H1 (cell line): ENCODE data around the gene RUNX1. TPM values are rescaled to one million over a fixed set of nuclear protein-coding genes. Genes with fewer than 3 reads are reported as not detected.

ENCODE experiments used
- CTCF ChIA-PET: fragments of 300-600 bp; sonication (Branson Sonifier 250); formaldehyde crosslinking; loops from one replicate; lab custom pipeline; 2021; ENCODE audit not compliant: partially characterized antibody; lab: Charles Lee
- POLR2A ChIA-PET: fragments of 300-600 bp; sonication (Branson Sonifier 250); formaldehyde crosslinking; loops from one replicate; lab custom pipeline; 2021; ENCODE audit warnings: inconsistent platforms; ENCODE audit not compliant: partially characterized antibody; lab: Charles Lee
- DNase-seq, 2 experiments: peaks; one replicate each; pipeline versions ENCODE4 v3.0.0 to v3.0.0-alpha.2; 2010 to 2022; ENCODE audit warnings: low spot score in 2 of 2, low read depth in 1 of 2, mixed read lengths in 1 of 2
- FAIRE-seq: peaks from 2 replicates; lab custom pipeline; 2011; peaks lifted over from hg19 to GRCh38; lab: Jason Lieb, UNC
- H2AFZ ChIP-seq: 2 replicates; pipeline ENCODE4 v1.8.1; 2012; ENCODE audit warnings: low read length, inconsistent platforms
- H2AK5ac ChIP-seq: 2 replicates; pipeline ENCODE4 v1.6.1; 2013; ENCODE audit warnings: low read depth, low read length
- H2BK120ac ChIP-seq: replicated peaks from 2 replicates; pipeline ENCODE3; 2013; ENCODE audit warnings: low read depth, low read length, inconsistent platforms
- H2BK12ac ChIP-seq: 2 replicates; pipeline ENCODE4 v1.6.1; 2013; ENCODE audit warnings: low read depth, low read length
- H2BK15ac ChIP-seq: 2 replicates; pipeline ENCODE4 v1.6.1; 2013; ENCODE audit warnings: low read length
- H2BK20ac ChIP-seq: 2 replicates; pipeline ENCODE4 v1.6.1; 2013; ENCODE audit warnings: low read length
- H2BK5ac ChIP-seq: 2 replicates; pipeline ENCODE4 v1.6.1; 2013; ENCODE audit warnings: low read depth, low read length
- H3K14ac ChIP-seq: 2 replicates; pipeline ENCODE4 v1.6.1; 2013; ENCODE audit warnings: inconsistent platforms; ENCODE audit not compliant: insufficient read length
- H3K18ac ChIP-seq: 2 replicates; pipeline ENCODE4 v1.6.1; 2013; ENCODE audit warnings: low read length; ENCODE audit errors: extremely low read depth
- H3K23ac ChIP-seq: 2 replicates; pipeline ENCODE4 v1.6.1; 2013; ENCODE audit warnings: inconsistent platforms; ENCODE audit not compliant: insufficient read length
- H3K23me2 ChIP-seq: 2 replicates; pipeline ENCODE4 v1.6.1; 2013; ENCODE audit warnings: low read depth, low read length
- H3K27ac ChIP-seq: 2 replicates; pipeline ENCODE4 v1.6.1; 2011; ENCODE audit warnings: low read depth, low read length, inconsistent platforms
- H3K27me3 ChIP-seq, 4 experiments: replicated peaks in 1 of 4; 1 replicate in 1 of 4; 2 replicates in 3 of 4; pipeline versions ENCODE4 v1.6.1 to v1.8.1; 2011 to 2013; ENCODE audit warnings: low read length in 3 of 4, mild to moderate bottlenecking in 3 of 4, inconsistent platforms in 2 of 4, mixed read lengths in 2 of 4, moderate library complexity in 1 of 4; ENCODE audit not compliant: control insufficient read depth in 3 of 4, insufficient read depth in 3 of 4; ENCODE audit errors: extremely low read depth in 1 of 4
- H3K36me3 ChIP-seq, 4 experiments: 2 replicates each; pipeline versions ENCODE4 v1.6.1 to v1.8.1; 2011 to 2013; ENCODE audit warnings: mild to moderate bottlenecking in 4 of 4, low read length in 3 of 4, moderate library complexity in 2 of 4, control low read depth in 1 of 4, inconsistent platforms in 1 of 4; ENCODE audit not compliant: insufficient read depth in 4 of 4, control insufficient read depth in 2 of 4
- H3K4ac ChIP-seq: replicated peaks from 2 replicates; pipeline ENCODE3; 2013; ENCODE audit warnings: low read length, low read depth, mixed read lengths, inconsistent platforms; ENCODE audit not compliant: insufficient read length
- H3K4me1 ChIP-seq, 4 experiments: replicated peaks in 1 of 4; 1 replicate in 1 of 4; 2 replicates in 3 of 4; pipeline versions ENCODE4 v1.6.1 to v1.8.1; 2011 to 2013; ENCODE audit warnings: low read length in 3 of 4, inconsistent platforms in 2 of 4, mixed read lengths in 1 of 4; ENCODE audit not compliant: insufficient read depth in 4 of 4, control insufficient read depth in 3 of 4
- H3K4me2 ChIP-seq, 2 experiments: 2 replicates each; pipeline versions ENCODE4 v1.6.1 to v1.8.1; 2011 to 2013; ENCODE audit warnings: low read depth in 2 of 2, low read length in 2 of 2, control low read depth in 1 of 2, inconsistent platforms in 1 of 2, mild to moderate bottlenecking in 1 of 2; ENCODE audit not compliant: insufficient read depth in 1 of 2
- H3K4me3 ChIP-seq, 4 experiments: fragments of 200-600, 300-600 bp in 1 of 4; sonication (generic), shearing (Covaris generic), sonication (Bioruptor Twin) in 1 of 4; 2 replicates each; pipeline versions ENCODE4 v1.5.1 to v1.8.1; 2011 to 2016; ENCODE audit warnings: low read length in 4 of 4, low read depth in 3 of 4, control low read depth in 2 of 4, inconsistent platforms in 2 of 4, mild to moderate bottlenecking in 2 of 4, mixed read lengths in 1 of 4, moderate library complexity in 1 of 4; ENCODE audit not compliant: insufficient read depth in 2 of 4; ENCODE audit errors: extremely low read depth in 1 of 4
- H3K56ac ChIP-seq: replicated peaks from 2 replicates; pipeline ENCODE3; 2013; ENCODE audit warnings: low read depth, mild to moderate bottlenecking, mixed read lengths, low read length, inconsistent platforms; ENCODE audit not compliant: insufficient read length
- H3K79me1 ChIP-seq: 2 replicates; pipeline ENCODE4 v1.6.1; 2013; ENCODE audit warnings: low read depth, low read length, control low read depth
- H3K79me2 ChIP-seq, 2 experiments: 2 replicates each; pipeline versions ENCODE4 v1.6.1 to v1.8.1; 2012 to 2013; ENCODE audit warnings: low read length in 2 of 2, mild to moderate bottlenecking in 2 of 2, inconsistent platforms in 1 of 2; ENCODE audit not compliant: insufficient read depth in 2 of 2, control insufficient read depth in 1 of 2
- H3K9ac ChIP-seq, 4 experiments: replicated peaks in 1 of 4; 1 replicate in 1 of 4; 2 replicates in 3 of 4; pipeline versions ENCODE4 v1.6.1 to v1.8.1; 2011 to 2013; ENCODE audit warnings: low read depth in 3 of 4, low read length in 3 of 4, control low read depth in 2 of 4, mild to moderate bottlenecking in 2 of 4, moderate library complexity in 2 of 4, inconsistent platforms in 1 of 4; ENCODE audit errors: extremely low read depth in 1 of 4
- H3K9me3 ChIP-seq, 2 experiments: 2 replicates each; pipeline versions ENCODE4 v1.6.1 to v1.8.1; 2012 to 2013; ENCODE audit warnings: mild to moderate bottlenecking in 2 of 2, moderate library complexity in 2 of 2, control low read depth in 1 of 2, inconsistent platforms in 1 of 2, low read depth in 1 of 2, low read length in 1 of 2, mixed read lengths in 1 of 2; ENCODE audit not compliant: insufficient read depth in 2 of 2
- H4K20me1 ChIP-seq, 2 experiments: replicated peaks in 1 of 2; 2 replicates each; pipeline versions ENCODE3 to v1.8.1; 2011 to 2013; ENCODE audit warnings: inconsistent platforms in 2 of 2, low read length in 2 of 2, mild to moderate bottlenecking in 1 of 2; ENCODE audit not compliant: insufficient read depth in 2 of 2, control insufficient read depth in 1 of 2
- H4K5ac ChIP-seq: 2 replicates; pipeline ENCODE4 v1.6.1; 2013; ENCODE audit warnings: low read length, low read depth, mixed read lengths, inconsistent platforms; ENCODE audit not compliant: insufficient read length
- H4K8ac ChIP-seq: 2 replicates; pipeline ENCODE4 v1.8.0; 2013; ENCODE audit warnings: mild to moderate bottlenecking, moderate library complexity, low read length, inconsistent platforms; ENCODE audit not compliant: insufficient read depth; ENCODE audit errors: extremely low read depth
- H4K91ac ChIP-seq: replicated peaks from 2 replicates; pipeline ENCODE3; 2013; ENCODE audit warnings: low read length, mixed read lengths, inconsistent platforms; ENCODE audit not compliant: insufficient read length
- ASH2L ChIP-seq: fragments of 200-600, 300-600 bp; sonication (generic); IDR thresholded peaks from one replicate; pipeline ENCODE4 v1.7.1; 2017; ENCODE audit warnings: low read length
- CBX8 ChIP-seq: fragments of 300-800, 300-1000 bp; sonication (generic); IDR thresholded peaks from 2 replicates; pipeline ENCODE4 v1.7.1; 2016; ENCODE audit warnings: low read depth, low read length, borderline replicate concordance
- SIN3A ChIP-seq, 2 experiments: IDR thresholded peaks in 1 of 2; conservative IDR thresholded peaks in 1 of 2; 2 replicates each; pipeline ENCODE4 v1.6.1; 2011 to 2012; ENCODE audit warnings: low read length in 2 of 2, improper control_type of control experiment in 1 of 2, low read depth in 1 of 2, mild to moderate bottlenecking in 1 of 2
- TEAD4 ChIP-seq: IDR thresholded peaks from 2 replicates; pipeline ENCODE4 v1.6.1; 2012; ENCODE audit warnings: low read depth, low read length, inconsistent platforms, mixed read lengths
- WGBS, 2 experiments: shearing (Covaris generic) in 1 of 2; methylation state at CpG; one replicate each; pipeline versions ENCODE4 v1.1.6 to v1.1.7; 2013 to 2015; ENCODE audit warnings: low lambda C conversion rate in 2 of 2, mixed read lengths in 2 of 2, inconsistent platforms in 1 of 2, low coverage in 1 of 2, missing lambda C conversion rate in 1 of 2; ENCODE audit not compliant: insufficient replicate concordance in 2 of 2, insufficient coverage in 1 of 2, insufficient read length in 1 of 2; ENCODE audit errors: extremely low coverage in 1 of 2, missing lambda C conversion rate in 1 of 2; 5-methylcytosine and 5-hydroxymethylcytosine counted together
- polyA plus RNA-seq, 7 experiments: library from polyadenylated mRNA; depleted of rRNA in 3 of 7; stranded (reverse) in 5 of 7; unstranded in 2 of 7; fragments of >200 nt in 5 of 7; fragments of 200-250 nt in 2 of 7; gene quantifications; 1 replicate in 5 of 7; 2 replicates in 1 of 7; 4 replicates in 1 of 7; pipeline versions ENCODE4 v1.2.1 to v1.2.3, GENCODE V29; 2011 to 2013; ENCODE audit warnings: missing spikeins in 2 of 7, mixed read lengths in 2 of 7
- total RNA-seq: library from RNA; stranded (reverse); fragmentation: NEBNext Ultra II Directional; extraction: Animal tissue kit (Norgen Biotek cat#: 25700); gene quantifications from 2 replicates; pipeline ENCODE4 v1.2.1, GENCODE V29; 2021

Gene RUNX1
- total and polyA plus RNA-seq, 2 of the 8 experiments (the other 6 are each of a cell fraction or from before 2014, with no cell fraction given), result 0.20 to 0.60 TPM

DNA sequence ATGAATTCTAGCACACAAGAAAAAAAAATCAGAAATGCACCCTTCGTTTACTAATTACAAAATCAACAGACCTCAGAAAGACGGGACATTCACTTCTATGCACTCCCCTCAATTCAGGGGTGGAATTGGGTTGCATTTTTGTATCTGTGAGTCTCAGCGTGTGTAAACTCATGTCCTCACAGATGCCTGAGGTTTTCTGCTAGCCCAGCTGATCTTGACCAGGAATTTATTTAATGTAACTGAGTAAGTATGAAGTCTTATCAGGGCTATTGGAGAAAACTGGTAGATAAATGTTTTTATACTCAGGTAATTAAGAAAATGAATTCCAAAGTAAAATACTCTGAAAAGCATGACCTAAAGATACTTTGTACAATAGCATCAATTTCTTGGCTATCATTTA lies 167.7 kb downstream of the RUNX1 start:
- TF ChIP-seq TEAD4, result no peak
- no peak for TF ChIP-seq CBX8
- TF ChIP-seq ASH2L, result no peak
- TF ChIP-seq SIN3A (conservative IDR thresholded peaks at IDR 0.05 in 1 of 2, IDR thresholded peaks at IDR 0.05 in 1 of 2; ENCODE audit: low read depth in 1 of 2, low read length in 2 of 2), result no peak
- H3K27ac ChIP-seq, result no peak overlapping the region
- H2AK5ac ChIP-seq, result no peak overlapping the region
- H2BK12ac ChIP-seq, result no peak overlapping the region
- no peaks in the 10 kb centered on the region for H3K79me2 ChIP-seq
- ChIA-PET CTCF (no interaction called here), POLR2A (no interaction called here)
- H3K79me1 ChIP-seq, result no peaks in the 10 kb centered on the region
- H4K91ac ChIP-seq, result no peak overlapping the region
- H3K4me3 ChIP-seq, result no peak overlapping the region
- FAIRE-seq, result no peak
- H4K8ac ChIP-seq, result no peak overlapping the region
- DNase-seq, result no peak
- H2BK20ac ChIP-seq, result no peak overlapping the region
- H3K4me1 ChIP-seq, result peaks cover 0 to 3% (median 2%) of the 10 kb centered on the region in 4 experiments; a peak in 3 of 7 replicates
- H2AFZ ChIP-seq, result no peak overlapping the region
- H3K14ac ChIP-seq, result no peak overlapping the region
- no peak overlapping the region for H3K18ac ChIP-seq
- H2BK5ac ChIP-seq, result no peak overlapping the region
- no peak overlapping the region for H4K5ac ChIP-seq
- no peak overlapping the region for H2BK15ac ChIP-seq
- no peak overlapping the region for H3K4me2 ChIP-seq
- no peaks in the 10 kb centered on the region; the same call in 1 of the 2 replicates for H3K23me2 ChIP-seq
- no peak overlapping the region for H3K56ac ChIP-seq
- H3K9ac ChIP-seq, result no peak overlapping the region
- no peak overlapping the region for H3K4ac ChIP-seq
- H2BK120ac ChIP-seq, result no peak overlapping the region
- WGBS, 2 experiments, result 76% methylated on average over 3 of the region's 3 CpGs; no CpG with 5 or more reads in 1 of the 2 experiments
- no peaks in the 10 kb centered on the region for H3K9me3 ChIP-seq
- peaks cover 14 to 42% (median 33%) of the 10 kb centered on the region in 4 experiments for H3K27me3 ChIP-seq
- no peak overlapping the region for H3K23ac ChIP-seq
- no peaks in the 10 kb centered on the region for H3K36me3 ChIP-seq
- H4K20me1 ChIP-seq, result peaks cover 2 to 7% of the 10 kb centered on the region in 2 experiments
